ENCODE results near the gene ARHGAP18.
A peak's percentile ranks its signal among the peaks of the same experiment; 100 is the strongest.

Gene ARHGAP18

DNA sequence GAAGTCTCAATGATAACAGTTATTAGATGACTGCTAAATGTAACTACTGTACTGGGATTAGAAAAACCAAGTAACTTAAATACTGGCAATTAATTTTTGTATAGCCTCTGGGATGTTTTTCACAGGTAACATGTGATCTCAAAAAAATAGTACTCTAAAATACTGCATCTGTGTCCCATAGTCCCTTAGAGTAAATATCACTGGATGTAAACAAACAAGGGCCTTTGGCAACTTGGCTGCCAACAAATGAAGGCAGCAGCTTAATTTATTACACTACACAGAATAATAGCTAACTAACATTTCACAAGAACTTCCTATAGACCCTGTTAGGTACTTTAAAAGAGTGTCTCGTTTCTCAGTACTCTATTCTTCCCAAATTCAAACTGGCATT, 14.0 kb downstream of the ARHGAP18 start:
- no peak overlapping the region for H3K9ac ChIP-seq (ENCODE audit: low read depth in 1 of 2, low read length in 2 of 2)
- H3K4me1 ChIP-seq (ENCODE audit: control insufficient read depth in 2 of 2, insufficient read depth in 2 of 2, low read length in 2 of 2) = peaks cover 18 to 19% of the 10 kb centered on the region in 2 donors
- no peak overlapping the region for H3K27ac ChIP-seq (ENCODE audit: low read depth in 2 of 2, low read length in 2 of 2)
- H3K27me3 ChIP-seq (ENCODE audit: control insufficient read depth in 2 of 2, insufficient read depth in 2 of 2, low read length in 2 of 2) = no peaks in the 10 kb centered on the region
- no peaks in the 10 kb centered on the region for H3K36me3 ChIP-seq (ENCODE audit: control insufficient read depth in 2 of 2, insufficient read depth in 2 of 2, low read length in 2 of 2)
- no peak overlapping the region for H3K4me3 ChIP-seq (ENCODE audit: low read length in 2 of 2)
- no peaks in the 10 kb centered on the region for H3K9me3 ChIP-seq (ENCODE audit: control insufficient read depth in 2 of 2, low read length in 2 of 2)

DNA sequence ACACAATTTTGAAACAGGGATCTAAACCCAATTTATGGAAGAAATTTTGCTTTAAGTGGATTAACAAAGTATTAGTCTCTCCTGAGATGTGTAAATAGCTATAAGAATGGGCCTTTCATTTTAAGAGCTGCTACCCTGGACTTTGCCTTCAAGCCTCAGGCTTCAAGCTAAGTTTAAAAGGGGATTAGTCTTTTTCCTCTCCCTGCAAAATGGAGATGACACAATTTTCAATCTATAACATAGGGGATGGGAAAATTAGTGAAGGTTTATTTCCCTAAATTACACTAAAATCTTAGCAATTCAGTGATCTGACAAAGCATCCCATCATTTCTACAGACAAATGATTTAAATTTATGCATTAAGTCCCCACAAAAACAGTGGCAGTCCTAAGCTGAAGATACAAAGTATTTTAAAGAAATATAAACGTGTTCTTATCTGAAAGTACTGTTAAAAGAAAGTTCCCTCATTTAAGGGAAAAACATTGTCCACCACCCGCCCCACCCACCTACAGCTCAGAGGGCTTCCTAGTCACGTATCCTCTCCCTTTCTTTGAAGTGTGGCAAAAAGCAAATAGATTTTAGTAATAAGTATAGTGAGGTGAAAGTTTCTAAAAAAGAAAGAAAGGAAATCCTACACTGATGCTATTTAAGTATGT, 14.5 kb downstream of the ARHGAP18 start:
- Histone ChIP-seq H3K27me3 (ENCODE audit: control insufficient read depth in 2 of 2, insufficient read depth in 2 of 2, low read length in 2 of 2) (no peaks in the 10 kb centered on the region), H3K9ac (ENCODE audit: low read depth in 1 of 2, low read length in 2 of 2) (no peak overlapping the region), H3K9me3 (ENCODE audit: control insufficient read depth in 2 of 2, low read length in 2 of 2) (no peaks in the 10 kb centered on the region), H3K36me3 (ENCODE audit: control insufficient read depth in 2 of 2, insufficient read depth in 2 of 2, low read length in 2 of 2) (no peaks in the 10 kb centered on the region), H3K27ac (ENCODE audit: low read depth in 2 of 2, low read length in 2 of 2) (no peak overlapping the region), H3K4me1 (ENCODE audit: control insufficient read depth in 2 of 2, insufficient read depth in 2 of 2, low read length in 2 of 2) (peaks cover 18 to 19% of the 10 kb centered on the region in 2 donors), H3K4me3 (ENCODE audit: low read length in 2 of 2) (no peak overlapping the region)

DNA sequence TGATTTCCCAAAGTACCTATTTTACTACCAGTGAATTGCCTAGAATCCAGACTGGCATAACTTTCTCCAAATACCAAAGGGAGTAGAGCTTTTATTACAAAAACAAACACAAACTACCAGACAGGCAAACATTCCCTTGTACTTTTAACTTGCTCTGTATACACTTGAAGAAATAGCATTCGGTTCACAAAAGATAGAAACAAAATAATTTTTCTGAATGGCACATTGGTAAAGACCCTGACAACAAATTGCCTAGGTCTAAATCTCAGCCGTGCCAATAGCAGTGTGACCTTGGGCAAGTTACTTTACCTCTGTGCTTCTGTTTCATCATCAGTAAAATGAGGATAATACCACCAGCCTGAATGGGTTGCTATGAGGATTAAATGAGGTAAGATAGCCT, 15.9 kb downstream of the ARHGAP18 start:
- peaks cover 18 to 19% of the 10 kb centered on the region in 2 donors for H3K4me1 ChIP-seq (ENCODE audit: control insufficient read depth in 2 of 2, insufficient read depth in 2 of 2, low read length in 2 of 2)
- H3K36me3 ChIP-seq (ENCODE audit: control insufficient read depth in 2 of 2, insufficient read depth in 2 of 2, low read length in 2 of 2) = no peaks in the 10 kb centered on the region
- no peak overlapping the region for H3K27ac ChIP-seq (ENCODE audit: low read depth in 2 of 2, low read length in 2 of 2)
- H3K27me3 ChIP-seq (ENCODE audit: control insufficient read depth in 2 of 2, insufficient read depth in 2 of 2, low read length in 2 of 2) = no peaks in the 10 kb centered on the region
- H3K9me3 ChIP-seq (ENCODE audit: control insufficient read depth in 2 of 2, low read length in 2 of 2) = no peaks in the 10 kb centered on the region
- H3K9ac ChIP-seq (ENCODE audit: low read depth in 1 of 2, low read length in 2 of 2) = no peak overlapping the region
- no peak overlapping the region for H3K4me3 ChIP-seq (ENCODE audit: low read length in 2 of 2)

DNA sequence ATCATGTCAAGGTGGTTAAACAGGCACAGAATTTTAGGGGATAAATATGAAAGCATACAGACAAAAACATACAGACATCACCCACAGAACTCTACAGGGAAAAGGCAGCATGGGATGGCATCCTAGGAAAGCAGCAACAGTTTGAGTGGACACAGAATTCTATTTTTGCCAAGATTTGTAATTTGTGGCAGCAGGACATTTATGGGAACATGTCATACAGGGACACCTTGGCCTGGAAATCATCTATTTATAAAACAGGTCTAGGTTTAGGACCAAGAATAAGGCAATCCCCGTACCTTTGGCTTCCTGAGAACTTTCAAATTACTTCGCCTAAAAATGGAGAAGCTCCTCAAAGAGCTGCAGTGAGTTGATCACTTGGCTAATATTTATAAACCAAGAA, 17.5 kb downstream of the ARHGAP18 start:
- H3K9ac ChIP-seq (ENCODE audit: low read depth in 1 of 2, low read length in 2 of 2) = no peak overlapping the region
- no peak overlapping the region for H3K27ac ChIP-seq (ENCODE audit: low read depth in 2 of 2, low read length in 2 of 2)
- H3K4me1 ChIP-seq (ENCODE audit: control insufficient read depth in 2 of 2, insufficient read depth in 2 of 2, low read length in 2 of 2) = peaks cover 19 to 20% of the 10 kb centered on the region in 2 donors
- no peaks in the 10 kb centered on the region for H3K27me3 ChIP-seq (ENCODE audit: control insufficient read depth in 2 of 2, insufficient read depth in 2 of 2, low read length in 2 of 2)
- H3K9me3 ChIP-seq (ENCODE audit: control insufficient read depth in 2 of 2, low read length in 2 of 2) = no peaks in the 10 kb centered on the region
- no peaks in the 10 kb centered on the region for H3K36me3 ChIP-seq (ENCODE audit: control insufficient read depth in 2 of 2, insufficient read depth in 2 of 2, low read length in 2 of 2)
- H3K4me3 ChIP-seq (ENCODE audit: low read length in 2 of 2) = no peak overlapping the region

DNA sequence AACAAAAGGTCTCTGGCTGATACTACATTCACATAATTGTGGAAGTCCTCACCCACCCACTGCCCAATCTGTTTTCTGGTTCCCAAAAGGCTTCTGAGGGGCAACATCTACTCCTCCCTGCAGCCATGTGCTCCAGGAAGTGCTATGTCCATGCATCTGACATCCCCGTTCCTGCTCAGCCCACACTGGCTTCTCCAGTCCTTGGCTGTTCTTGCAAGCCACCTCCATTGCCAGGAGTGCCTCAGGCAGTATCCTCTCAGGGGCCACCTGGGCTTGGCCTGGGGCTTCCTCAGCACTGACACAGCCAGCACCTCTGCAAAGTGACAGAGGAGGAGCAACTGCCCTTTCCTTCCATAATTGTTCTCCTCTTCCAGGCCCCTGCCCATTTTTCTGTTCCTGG, 18.3 kb downstream of the ARHGAP18 start:
- Histone ChIP-seq H3K27me3 (ENCODE audit: control insufficient read depth in 2 of 2, insufficient read depth in 2 of 2, low read length in 2 of 2) (no peaks in the 10 kb centered on the region), H3K9ac (ENCODE audit: low read depth in 1 of 2, low read length in 2 of 2) (no peak overlapping the region), H3K36me3 (ENCODE audit: control insufficient read depth in 2 of 2, insufficient read depth in 2 of 2, low read length in 2 of 2) (no peaks in the 10 kb centered on the region), H3K27ac (ENCODE audit: low read depth in 2 of 2, low read length in 2 of 2) (peak overlapping the region in 1 of 2 donors; percentile 27), H3K4me1 (ENCODE audit: control insufficient read depth in 2 of 2, insufficient read depth in 2 of 2, low read length in 2 of 2) (peaks cover 17 to 26% of the 10 kb centered on the region in 2 donors), H3K4me3 (ENCODE audit: low read length in 2 of 2) (no peak overlapping the region), H3K9me3 (ENCODE audit: control insufficient read depth in 2 of 2, low read length in 2 of 2) (no peaks in the 10 kb centered on the region)

DNA sequence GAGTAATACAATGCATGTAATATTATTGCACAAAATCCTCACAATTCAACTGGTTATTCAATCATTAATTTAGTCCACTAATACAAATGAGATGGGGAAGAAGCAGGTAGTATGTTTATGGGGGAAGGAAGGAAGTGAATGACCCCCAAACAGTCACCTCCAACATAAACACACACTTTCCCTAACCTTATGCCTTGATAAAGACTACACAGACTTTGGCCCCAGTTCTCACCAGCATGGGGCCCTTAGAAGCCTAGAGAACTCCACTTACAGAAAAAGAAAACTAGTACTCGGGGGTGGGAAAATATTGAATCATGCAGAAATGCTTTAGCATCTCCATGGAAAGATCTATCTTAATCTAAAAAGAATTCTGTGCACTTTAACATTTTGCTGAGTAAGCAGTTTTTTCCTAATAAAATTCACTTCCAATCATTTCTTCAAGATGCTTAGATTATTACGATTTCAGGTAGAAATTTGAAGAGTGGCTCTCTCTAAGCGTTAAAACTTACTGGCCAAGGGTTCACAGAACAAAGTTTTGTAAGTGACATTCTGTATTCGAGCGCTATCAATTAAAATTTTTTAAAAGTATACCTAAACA, 18.8 kb downstream of the ARHGAP18 start:
- Histone ChIP-seq H3K9ac (ENCODE audit: low read depth in 1 of 2, low read length in 2 of 2) (no peak overlapping the region), H3K27me3 (ENCODE audit: control insufficient read depth in 2 of 2, insufficient read depth in 2 of 2, low read length in 2 of 2) (no peaks in the 10 kb centered on the region), H3K9me3 (ENCODE audit: control insufficient read depth in 2 of 2, low read length in 2 of 2) (no peaks in the 10 kb centered on the region), H3K4me3 (ENCODE audit: low read length in 2 of 2) (no peak overlapping the region), H3K36me3 (ENCODE audit: control insufficient read depth in 2 of 2, insufficient read depth in 2 of 2, low read length in 2 of 2) (no peaks in the 10 kb centered on the region), H3K27ac (ENCODE audit: low read depth in 2 of 2, low read length in 2 of 2) (no peak overlapping the region), H3K4me1 (ENCODE audit: control insufficient read depth in 2 of 2, insufficient read depth in 2 of 2, low read length in 2 of 2) (peaks cover 19 to 26% of the 10 kb centered on the region in 2 donors)

DNA sequence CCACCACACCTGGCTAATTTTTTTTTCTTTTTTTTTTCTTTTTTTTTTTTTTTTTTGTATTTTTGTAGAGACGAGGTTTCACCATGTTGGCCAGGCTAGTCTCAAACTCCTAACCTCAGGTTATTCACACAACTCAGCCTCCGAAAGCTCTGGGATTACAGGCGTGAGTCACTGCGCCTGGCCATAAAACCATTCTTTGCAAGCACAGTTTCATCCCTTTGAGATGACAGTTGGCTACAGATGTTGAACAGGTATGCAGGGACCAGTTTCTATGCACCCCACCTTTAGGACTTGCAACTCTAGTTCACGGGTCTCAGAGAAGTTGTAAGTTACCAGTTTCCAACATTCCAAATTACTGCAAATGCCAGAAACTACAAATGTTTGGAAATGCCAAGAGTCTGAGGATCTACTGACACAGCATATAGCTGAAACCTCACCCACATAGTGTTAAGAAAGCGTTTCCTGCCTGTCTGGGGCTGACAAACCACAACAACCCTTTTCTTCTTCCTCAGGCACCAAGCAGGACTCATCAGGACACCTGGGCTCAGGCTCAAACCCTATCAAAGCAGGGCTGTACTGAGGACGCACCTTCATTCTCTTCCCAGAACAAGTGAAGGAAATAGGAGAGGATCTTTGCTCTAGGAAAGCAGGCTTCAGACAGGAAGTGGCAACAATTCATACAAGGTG, 22.9 kb downstream of the ARHGAP18 start:
- no peaks in the 10 kb centered on the region for H3K27me3 ChIP-seq (ENCODE audit: control insufficient read depth in 2 of 2, insufficient read depth in 2 of 2, low read length in 2 of 2)
- peak overlapping the region in 1 of 2 donors; percentile 17 for H3K4me3 ChIP-seq (ENCODE audit: low read length in 2 of 2)
- peak overlapping the region; percentile 57 to 62 for H3K27ac ChIP-seq (ENCODE audit: low read depth in 2 of 2, low read length in 2 of 2)
- peaks cover 15 to 25% of the 10 kb centered on the region in 2 donors for H3K4me1 ChIP-seq (ENCODE audit: control insufficient read depth in 2 of 2, insufficient read depth in 2 of 2, low read length in 2 of 2)
- no peaks in the 10 kb centered on the region for H3K9me3 ChIP-seq (ENCODE audit: control insufficient read depth in 2 of 2, low read length in 2 of 2)
- H3K36me3 ChIP-seq (ENCODE audit: control insufficient read depth in 2 of 2, insufficient read depth in 2 of 2, low read length in 2 of 2) = no peaks in the 10 kb centered on the region
- H3K9ac ChIP-seq (ENCODE audit: low read depth in 1 of 2, low read length in 2 of 2) = no peak overlapping the region

DNA sequence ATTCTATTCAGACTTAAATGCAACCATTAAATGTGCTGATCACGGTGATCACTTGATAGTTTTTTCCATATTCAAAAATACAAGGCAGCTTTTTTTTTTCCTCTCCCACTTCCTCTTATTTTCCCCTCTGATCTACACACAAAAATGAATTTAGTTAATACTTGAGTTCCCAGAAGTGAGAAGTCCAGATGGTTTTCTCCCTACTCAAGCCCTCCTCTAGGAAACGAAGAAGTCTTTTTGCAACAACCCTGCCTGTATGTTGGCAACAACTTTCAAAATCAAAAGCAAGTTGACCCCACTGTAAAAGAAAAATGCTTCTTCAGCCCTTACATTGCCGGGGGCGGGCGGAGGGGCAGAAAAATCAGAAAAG, 24.3 kb downstream of the ARHGAP18 start:
- Histone ChIP-seq H3K27me3 (ENCODE audit: control insufficient read depth in 2 of 2, insufficient read depth in 2 of 2, low read length in 2 of 2) (no peaks in the 10 kb centered on the region), H3K4me3 (ENCODE audit: low read length in 2 of 2) (no peak overlapping the region), H3K4me1 (ENCODE audit: control insufficient read depth in 2 of 2, insufficient read depth in 2 of 2, low read length in 2 of 2) (peaks cover 15 to 25% of the 10 kb centered on the region in 2 donors), H3K36me3 (ENCODE audit: control insufficient read depth in 2 of 2, insufficient read depth in 2 of 2, low read length in 2 of 2) (no peaks in the 10 kb centered on the region), H3K27ac (ENCODE audit: low read depth in 2 of 2, low read length in 2 of 2) (peak overlapping the region; percentile 62 to 68), H3K9ac (ENCODE audit: low read depth in 1 of 2, low read length in 2 of 2) (peak overlapping the region in 1 of 2 donors; percentile 8), H3K9me3 (ENCODE audit: control insufficient read depth in 2 of 2, low read length in 2 of 2) (no peaks in the 10 kb centered on the region)

DNA sequence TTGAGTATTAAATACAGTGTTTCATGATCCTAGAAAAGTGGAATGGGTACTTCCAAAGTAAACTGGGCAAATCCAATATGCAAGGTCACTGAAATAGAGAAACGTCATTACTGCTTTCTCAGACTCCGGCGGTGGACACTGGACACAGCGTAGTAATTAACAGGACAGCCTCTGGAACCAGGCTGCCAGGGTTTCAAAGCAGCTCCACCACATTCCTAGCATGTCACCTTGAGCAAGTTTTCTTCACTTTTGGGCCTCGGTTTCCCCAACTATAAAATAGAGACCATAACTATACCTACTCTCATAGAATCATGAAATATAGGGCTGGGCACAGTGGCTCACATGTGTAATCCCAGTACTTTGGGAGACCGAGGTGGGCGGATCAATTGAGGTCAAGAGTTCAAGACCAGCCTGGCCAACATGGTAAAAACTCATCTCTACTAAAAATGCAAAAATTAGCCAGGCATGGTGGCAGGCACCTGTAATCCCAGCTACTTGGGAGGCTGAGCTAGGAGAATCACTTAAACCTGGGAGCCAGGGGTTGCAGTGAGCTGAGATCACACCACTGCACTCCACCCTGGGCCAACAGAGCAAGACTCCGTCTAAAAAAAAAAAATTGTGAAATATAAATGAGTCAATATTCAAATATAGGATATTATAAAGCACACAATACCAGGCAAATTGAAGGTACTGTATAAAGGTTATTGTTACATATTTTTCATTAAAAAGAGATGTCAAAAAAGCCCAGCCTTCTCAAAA, 24.9 kb downstream of the ARHGAP18 start:
- Histone ChIP-seq H3K9ac (ENCODE audit: low read depth in 1 of 2, low read length in 2 of 2) (no peak overlapping the region), H3K36me3 (ENCODE audit: control insufficient read depth in 2 of 2, insufficient read depth in 2 of 2, low read length in 2 of 2) (no peaks in the 10 kb centered on the region), H3K27ac (ENCODE audit: low read depth in 2 of 2, low read length in 2 of 2) (peak overlapping the region; percentile 86 to 87), H3K27me3 (ENCODE audit: control insufficient read depth in 2 of 2, insufficient read depth in 2 of 2, low read length in 2 of 2) (no peaks in the 10 kb centered on the region), H3K4me3 (ENCODE audit: low read length in 2 of 2) (no peak overlapping the region), H3K9me3 (ENCODE audit: control insufficient read depth in 2 of 2, low read length in 2 of 2) (no peaks in the 10 kb centered on the region), H3K4me1 (ENCODE audit: control insufficient read depth in 2 of 2, insufficient read depth in 2 of 2, low read length in 2 of 2) (peaks cover 15 to 25% of the 10 kb centered on the region in 2 donors)
